Fibroblast of mammary gland (primary cell): ENCODE data around the gene SPACDR.

Experiments
- DNase-seq: peaks from one replicate; pipeline ENCODE4 v3.0.0-alpha.2; 2010; ENCODE audit warnings: low read depth
- H3K4me3 ChIP-seq: 2 replicates; pipeline ENCODE4 v1.5.1; 2011; ENCODE audit warnings: low read depth, mild to moderate bottlenecking, low read length, moderate library complexity; ENCODE audit not compliant: control insufficient read depth
- TF ChIP-seq, protein P1 (sequence below): conservative IDR thresholded peaks from 2 replicates; pipeline ENCODE4 v1.5.1; 2011; ENCODE audit warnings: low read depth, low read length, inconsistent platforms; ENCODE audit not compliant: control insufficient read depth, insufficient read depth

The SPACDR gene

DNA sequence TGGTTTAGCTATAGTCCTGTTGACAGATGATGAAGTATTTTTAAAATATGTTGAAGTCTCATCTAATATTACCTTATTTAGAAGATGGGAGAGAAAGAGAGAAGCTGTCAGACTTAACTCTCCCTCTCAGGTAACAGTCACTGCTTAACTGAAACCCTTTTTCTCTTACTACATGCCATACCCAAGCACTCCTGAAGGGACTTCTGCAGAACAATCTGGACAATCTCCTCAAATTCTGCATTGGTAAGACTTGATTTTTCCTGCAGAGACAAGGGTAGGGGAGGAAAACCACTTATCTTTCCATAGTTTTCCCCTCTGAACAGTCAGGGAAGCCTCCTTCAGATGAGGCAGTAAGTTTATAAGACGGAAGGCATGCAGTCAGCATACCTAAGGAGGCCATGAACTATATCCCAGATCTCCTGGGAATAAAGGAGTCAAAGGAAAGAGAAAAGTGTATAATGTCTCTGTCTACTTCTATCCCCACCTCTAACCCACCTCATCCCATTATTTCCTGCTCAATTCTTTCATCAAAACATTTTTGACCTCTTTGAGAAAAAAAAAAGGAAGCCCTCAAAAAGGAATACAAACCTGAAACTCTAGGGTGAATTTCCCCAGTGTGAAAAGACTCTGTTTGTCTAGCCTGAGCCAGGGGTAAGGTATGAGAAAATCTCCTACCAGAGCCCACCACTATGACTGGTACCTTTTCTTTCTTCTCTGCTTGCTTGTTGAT lies 45.0 kb downstream of the SPACDR start:
- H3K4me3 ChIP-seq = no peak overlapping the region
- no peak for DNase-seq
- TF ChIP-seq, protein P1, sequence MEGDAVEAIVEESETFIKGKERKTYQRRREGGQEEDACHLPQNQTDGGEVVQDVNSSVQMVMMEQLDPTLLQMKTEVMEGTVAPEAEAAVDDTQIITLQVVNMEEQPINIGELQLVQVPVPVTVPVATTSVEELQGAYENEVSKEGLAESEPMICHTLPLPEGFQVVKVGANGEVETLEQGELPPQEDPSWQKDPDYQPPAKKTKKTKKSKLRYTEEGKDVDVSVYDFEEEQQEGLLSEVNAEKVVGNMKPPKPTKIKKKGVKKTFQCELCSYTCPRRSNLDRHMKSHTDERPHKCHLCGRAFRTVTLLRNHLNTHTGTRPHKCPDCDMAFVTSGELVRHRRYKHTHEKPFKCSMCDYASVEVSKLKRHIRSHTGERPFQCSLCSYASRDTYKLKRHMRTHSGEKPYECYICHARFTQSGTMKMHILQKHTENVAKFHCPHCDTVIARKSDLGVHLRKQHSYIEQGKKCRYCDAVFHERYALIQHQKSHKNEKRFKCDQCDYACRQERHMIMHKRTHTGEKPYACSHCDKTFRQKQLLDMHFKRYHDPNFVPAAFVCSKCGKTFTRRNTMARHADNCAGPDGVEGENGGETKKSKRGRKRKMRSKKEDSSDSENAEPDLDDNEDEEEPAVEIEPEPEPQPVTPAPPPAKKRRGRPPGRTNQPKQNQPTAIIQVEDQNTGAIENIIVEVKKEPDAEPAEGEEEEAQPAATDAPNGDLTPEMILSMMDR = no peak

DNA sequence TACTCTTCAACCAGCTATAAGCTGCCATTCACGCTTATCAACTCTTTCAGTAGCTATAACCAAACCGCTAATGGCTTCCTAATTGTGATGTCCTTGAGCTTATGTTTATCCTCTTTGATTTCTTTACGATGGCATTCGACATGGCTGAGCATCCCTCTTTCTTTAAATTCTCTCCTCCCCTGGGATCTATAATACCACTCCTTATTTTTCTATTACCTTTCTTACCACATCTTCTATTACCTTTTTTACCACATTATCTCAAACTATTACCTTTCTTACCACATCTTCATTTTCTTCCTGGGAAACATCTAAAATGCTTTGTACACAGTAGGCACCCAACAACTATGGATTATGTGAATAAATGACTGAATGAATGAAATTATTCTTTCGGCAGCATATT lies 48.6 kb downstream of the SPACDR start:
- no peak for DNase-seq
- no peak overlapping the region for H3K4me3 ChIP-seq
- TF ChIP-seq, protein P1 = no peak

DNA sequence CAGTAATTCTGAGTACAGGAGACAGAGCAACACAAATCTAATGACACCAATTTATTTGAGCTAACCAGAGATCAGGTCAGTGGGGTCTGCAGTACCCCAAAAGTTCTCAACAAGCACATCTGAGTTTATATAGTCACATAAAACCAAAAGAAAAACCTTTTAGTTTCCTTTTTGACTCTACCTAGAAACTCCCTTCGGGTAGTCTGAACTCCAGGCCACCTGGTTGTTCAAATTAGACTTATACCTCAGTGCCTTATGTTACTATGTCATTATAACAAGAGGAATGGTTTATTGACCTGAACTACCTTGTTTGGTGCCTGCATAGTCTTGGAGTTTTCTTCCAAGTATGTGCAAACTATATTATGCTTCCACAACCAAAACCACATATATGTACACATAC lies 50.2 kb downstream of the SPACDR start:
- no peak overlapping the region for H3K4me3 ChIP-seq
- TF ChIP-seq, protein P1 = no peak
- no peak for DNase-seq

- TF ChIP-seq, protein P1 = no peak
- H3K4me3 ChIP-seq = no peak overlapping the region
These were observed 50.7 kb downstream of the SPACDR start for GRCh38 chr7:100413346-100413745.

DNA sequence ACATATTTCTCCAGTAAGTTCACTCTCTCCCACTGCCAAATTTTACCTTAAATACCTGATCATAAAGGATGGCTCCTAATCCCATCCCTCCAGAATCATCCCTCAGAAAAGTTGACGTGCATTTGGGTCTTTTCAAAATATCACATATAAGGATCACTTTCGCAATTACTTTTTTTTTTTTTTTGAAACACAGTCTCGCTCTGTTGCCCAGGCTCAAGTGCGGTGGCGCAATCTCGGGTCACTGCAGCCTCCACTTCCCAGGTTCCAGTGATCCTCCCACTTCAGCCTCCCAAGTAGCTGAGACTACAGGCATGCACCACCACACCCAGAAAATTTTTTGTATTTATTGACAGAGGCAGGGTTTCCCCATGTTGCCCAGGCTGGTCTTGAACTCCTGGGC lies 53.0 kb downstream of the SPACDR start:
- no peak for DNase-seq
- no peak overlapping the region for H3K4me3 ChIP-seq
- TF ChIP-seq, protein P1 = no peak

More at GRCh38 chr7:100413346-100413745, 50.7 kb downstream of the SPACDR start:
- no peak for DNase-seq

DNA sequence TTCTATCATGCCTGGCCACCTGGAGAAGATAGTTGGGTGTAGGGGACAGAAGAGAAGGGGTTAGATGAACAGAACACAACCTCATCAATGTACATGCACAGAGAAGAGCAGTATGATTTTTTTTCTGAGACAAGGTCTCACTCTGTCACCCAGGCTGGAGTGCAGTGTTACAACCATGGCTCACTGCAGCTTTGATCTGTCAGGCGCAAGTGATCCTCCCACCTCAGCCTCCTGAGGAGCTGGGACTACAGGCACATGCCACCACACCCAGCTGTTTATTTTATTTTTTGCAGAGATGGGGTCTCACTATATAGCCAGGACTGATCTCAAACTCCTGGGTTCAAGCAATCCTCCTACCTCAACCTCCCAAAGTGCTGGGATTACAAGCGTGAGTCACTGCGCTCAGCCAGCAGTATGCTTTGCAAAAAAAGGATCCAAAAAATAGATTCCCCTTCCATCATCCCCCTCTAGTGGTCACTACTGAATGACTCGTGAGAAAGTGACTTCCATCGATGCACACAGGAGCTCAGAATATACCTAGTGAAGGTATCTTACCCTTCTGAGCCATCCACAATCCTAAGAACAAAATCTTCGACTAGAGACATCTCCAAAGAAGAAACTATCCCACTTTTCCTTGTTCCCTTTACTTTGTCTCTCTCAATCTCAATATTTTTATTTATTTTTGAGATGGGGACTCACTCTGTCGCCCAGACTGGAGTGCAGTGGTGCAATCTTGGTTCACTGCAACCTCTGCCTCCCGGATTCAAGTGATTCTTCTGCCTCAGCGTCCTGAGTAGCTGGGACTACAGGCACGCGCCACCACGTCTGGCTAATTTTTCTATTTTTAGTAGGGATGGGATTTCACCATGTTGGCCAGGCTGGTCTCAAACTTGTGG lies 56.5 kb downstream of the SPACDR start:
- TF ChIP-seq, protein P1 = peak; percentile 76
- peak; percentile 82 for DNase-seq
- H3K4me3 ChIP-seq = no peak overlapping the region
